CD14-positive monocyte (primary cell): ENCODE results near the gene PPP1R1C. TPM values are rescaled to one million over a fixed set of nuclear protein-coding genes. Genes with fewer than 3 reads are reported as not detected.

Experiments
- DNase-seq, 3 donors: peaks; one replicate each; pipeline ENCODE4 v3.0.0-alpha.2; 2011 to 2022
- H2AFZ ChIP-seq: 2 replicates; pipeline ENCODE4 v1.6.0; 2012; ENCODE audit warnings: mild to moderate bottlenecking, low read depth, low read length, inconsistent platforms; ENCODE audit not compliant: insufficient read depth, poor library complexity, severe bottlenecking
- H3K27ac ChIP-seq, 2 donors: 1 replicate in 1 of 2; 2 replicates in 1 of 2; pipeline ENCODE4 v1.5.1; 2012 to 2013; ENCODE audit warnings: low read length in 2 of 2, control low read depth in 1 of 2, inconsistent platforms in 1 of 2, low read depth in 1 of 2, mild to moderate bottlenecking in 1 of 2
- H3K27me3 ChIP-seq, 2 donors: one replicate each; pipeline versions ENCODE4 v1.6.0 to v1.6.1; 2011 to 2013; ENCODE audit warnings: low read length in 2 of 2; ENCODE audit not compliant: control insufficient read depth in 2 of 2, insufficient read depth in 2 of 2
- H3K36me3 ChIP-seq, 2 donors: replicated peaks in 1 of 2; 1 replicate in 1 of 2; 2 replicates in 1 of 2; pipeline versions ENCODE4 v1.5.1 to v1.6.1; 2012 to 2013; ENCODE audit warnings: low read length in 2 of 2, control low read depth in 1 of 2, inconsistent platforms in 1 of 2, mild to moderate bottlenecking in 1 of 2; ENCODE audit not compliant: insufficient read depth in 2 of 2, control insufficient read depth in 1 of 2
- H3K4me1 ChIP-seq, 2 donors: 1 replicate in 1 of 2; 2 replicates in 1 of 2; pipeline versions ENCODE4 v1.5.1 to v1.6.1; 2012 to 2013; ENCODE audit warnings: low read length in 2 of 2, control low read depth in 1 of 2, inconsistent platforms in 1 of 2, mild to moderate bottlenecking in 1 of 2, moderate library complexity in 1 of 2; ENCODE audit not compliant: insufficient read depth in 2 of 2, control insufficient read depth in 1 of 2
- H3K4me2 ChIP-seq: replicated peaks from 2 replicates; pipeline ENCODE3; 2012; ENCODE audit warnings: low read length, moderate library complexity, mild to moderate bottlenecking; ENCODE audit not compliant: poor library complexity, severe bottlenecking; ENCODE audit errors: extremely low read depth
- H3K4me3 ChIP-seq, 3 experiments: fragments of 200-600 bp in 1 of 3; sonication (generic) in 1 of 3; replicated peaks in 1 of 3; 1 replicate in 2 of 3; 2 replicates in 1 of 3; pipeline ENCODE4 v1.5.1; 2011 to 2013; ENCODE audit warnings: low read length in 3 of 3, mild to moderate bottlenecking in 3 of 3, control low read depth in 2 of 3, low read depth in 2 of 3, inconsistent platforms in 1 of 3, moderate library complexity in 1 of 3
- H3K79me2 ChIP-seq: 2 replicates; pipeline ENCODE4 v1.6.0; 2012; ENCODE audit warnings: mild to moderate bottlenecking, control low read depth, inconsistent platforms, low read length, moderate library complexity; ENCODE audit not compliant: insufficient read depth
- H3K9ac ChIP-seq: 2 replicates; pipeline ENCODE4 v1.6.0; 2017; ENCODE audit warnings: low read length, mild to moderate bottlenecking; ENCODE audit not compliant: insufficient read depth, poor library complexity, severe bottlenecking
- H3K9me3 ChIP-seq, 2 donors: replicated peaks in 1 of 2; 1 replicate in 1 of 2; 2 replicates in 1 of 2; pipeline versions ENCODE4 v1.5.1 to v1.6.1; 2012 to 2013; ENCODE audit warnings: low read length in 2 of 2, control low read depth in 1 of 2; ENCODE audit not compliant: control insufficient read depth in 1 of 2, insufficient read depth in 1 of 2
- H4K20me1 ChIP-seq: 2 replicates; pipeline ENCODE4 v1.6.0; 2012; ENCODE audit warnings: mild to moderate bottlenecking, low read length, control low read depth, moderate library complexity; ENCODE audit not compliant: insufficient read depth
- H3K27ac Mint-ChIP-seq, 7 donors: one replicate each; pipeline ENCODE4 v1.8.0; 2020; ENCODE audit warnings: mild to moderate bottlenecking in 7 of 7, mixed read lengths in 7 of 7, moderate library complexity in 6 of 7, inconsistent platforms in 2 of 7
- H3K27me3 Mint-ChIP-seq, 3 donors: one replicate each; pipeline ENCODE4 v1.8.0; 2021 to 2022; ENCODE audit warnings: low read depth in 3 of 3, mild to moderate bottlenecking in 3 of 3, mixed read lengths in 3 of 3, moderate library complexity in 3 of 3, inconsistent platforms in 1 of 3
- H3K36me3 Mint-ChIP-seq, 2 donors: one replicate each; pipeline ENCODE4 v1.8.0; 2020; ENCODE audit warnings: mixed read lengths in 2 of 2, inconsistent platforms in 1 of 2, mild to moderate bottlenecking in 1 of 2
- H3K4me1 Mint-ChIP-seq: one replicate; pipeline ENCODE4 v1.8.0; 2020; ENCODE audit warnings: mild to moderate bottlenecking, mixed read lengths
- H3K4me3 Mint-ChIP-seq, 2 donors: one replicate each; pipeline ENCODE4 v1.8.0; 2020; ENCODE audit warnings: mild to moderate bottlenecking in 2 of 2, mixed read lengths in 2 of 2, moderate library complexity in 1 of 2
- H3K9me3 Mint-ChIP-seq, 7 donors: one replicate each; pipeline ENCODE4 v1.8.0; 2020 to 2022; ENCODE audit warnings: mixed read lengths in 7 of 7, mild to moderate bottlenecking in 6 of 7, moderate library complexity in 6 of 7, inconsistent platforms in 2 of 7
- CTCF ChIP-seq: fragments of 200-600 bp; IDR thresholded peaks from one replicate; pipeline ENCODE4 v1.8.0; 2022; ENCODE audit warnings: antibody characterized with exemption, mild to moderate bottlenecking
- WGBS: methylation state at CpG from one replicate; pipeline ENCODE4 v1.1.5; 2013; ENCODE audit warnings: missing lambda C conversion rate; ENCODE audit not compliant: insufficient coverage; 5-methylcytosine and 5-hydroxymethylcytosine counted together
- intact Hi-C, 2 donors: fragments of 100-400 bp; cut with micrococcal nuclease; formaldehyde crosslinking; loops; one replicate each; pipeline versions ENCODE4 v1.15.0 to v1.15.1; 2023
- polyA plus RNA-seq, 3 donors: library from polyadenylated mRNA; depleted of rRNA in 1 of 3; unstranded in 2 of 3; stranded (reverse) in 1 of 3; fragments of 300-500 nt in 2 of 3; fragments of >200 nt in 1 of 3; fragmentation: Illumina TruSeq in 2 of 3; gene quantifications; 1 replicate in 2 of 3; 2 replicates in 1 of 3; pipeline ENCODE4 v1.2.3, GENCODE V29; 2012 to 2021

The PPP1R1C gene
- polyA plus RNA-seq, 3 donors, result not detected

DNA sequence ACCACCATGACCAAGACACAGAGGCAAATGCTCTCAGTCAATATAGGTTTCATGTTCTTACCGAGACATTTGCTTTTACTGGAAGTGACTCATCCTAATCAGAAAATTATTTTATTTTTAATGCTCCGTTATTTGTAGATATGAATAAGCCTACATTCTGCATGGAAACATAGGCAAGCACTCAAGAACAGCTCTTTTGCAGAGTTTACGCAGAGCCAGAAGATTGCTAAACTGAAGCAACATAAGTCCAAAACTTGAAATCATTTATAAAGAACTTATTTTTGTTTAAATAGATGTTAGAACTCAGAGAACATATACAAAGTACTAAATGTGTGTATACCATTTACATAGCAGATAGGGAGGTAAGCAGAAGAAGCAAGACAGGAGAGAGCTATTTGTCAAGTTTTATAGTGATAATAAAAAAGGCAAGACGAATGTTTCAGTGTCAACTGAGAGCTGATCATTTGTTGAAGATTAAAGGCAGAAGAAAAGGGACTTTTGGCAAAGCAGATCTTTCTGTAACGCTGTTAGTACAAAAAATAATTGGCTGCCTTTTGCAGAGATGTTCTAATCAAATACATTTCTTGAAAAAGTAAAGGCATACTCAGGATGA is 12.4 kb upstream of the PPP1R1C start:
- H3K27me3 Mint-ChIP-seq, result peaks cover 0 to 3% (median 0%) of the 10 kb centered on the region in 3 donors
- Histone ChIP-seq H3K79me2 (no peaks in the 10 kb centered on the region), H3K9me3 (no peaks in the 10 kb centered on the region), H3K36me3 (no peaks in the 10 kb centered on the region), H3K27ac (no peak overlapping the region), H3K4me2 (no peak overlapping the region), H3K4me3 (no peak overlapping the region), H3K27me3 (no peaks in the 10 kb centered on the region), H2AFZ (no peak overlapping the region), H3K4me1 (no peaks in the 10 kb centered on the region), H4K20me1 (no peaks in the 10 kb centered on the region), H3K9ac (no peak overlapping the region)
- intact Hi-C loops, result no loop called here
- H3K4me1 Mint-ChIP-seq, result no peaks in the 10 kb centered on the region
- H3K27ac Mint-ChIP-seq, result no peak overlapping the region
- peaks cover 0 to 7% (median 2%) of the 10 kb centered on the region in 7 donors for H3K9me3 Mint-ChIP-seq
- H3K36me3 Mint-ChIP-seq, result no peaks in the 10 kb centered on the region
- WGBS, result 88% methylated on average over 1 of the region's 5 CpGs
- no peak overlapping the region for H3K4me3 Mint-ChIP-seq
- no peak for DNase-seq
- TF ChIP-seq CTCF, result no peak

DNA sequence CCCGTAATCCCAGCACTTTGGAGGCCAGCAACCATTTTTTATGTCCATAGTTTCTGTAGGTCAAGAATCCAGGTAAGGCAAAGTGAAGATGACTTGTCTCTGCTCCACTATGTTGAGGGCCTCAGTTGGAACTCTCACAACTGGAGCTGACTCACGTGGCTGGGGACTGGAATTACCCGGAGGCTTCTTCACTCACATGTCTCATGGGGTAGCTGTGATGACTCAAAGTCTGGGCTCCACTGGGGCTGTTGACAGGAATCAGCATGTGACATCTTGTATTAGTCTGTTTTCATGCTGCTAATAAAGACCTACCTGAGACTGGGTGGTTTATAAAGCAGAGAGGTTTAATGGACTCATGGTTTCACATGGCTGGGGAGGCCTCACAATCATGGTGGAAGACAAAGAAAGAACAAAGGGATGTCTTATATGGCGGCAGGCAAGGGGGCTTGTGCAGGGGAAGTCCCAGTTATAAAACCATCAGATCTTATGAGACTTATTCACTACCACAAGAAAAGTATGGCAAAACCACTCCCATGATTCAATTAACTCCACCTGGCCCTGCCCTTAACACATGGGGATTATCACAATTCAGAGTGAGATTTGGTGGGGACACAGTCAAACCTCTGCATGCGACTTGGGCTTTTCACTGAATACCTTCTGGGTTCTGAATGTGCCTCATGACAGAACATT is 7.8 kb upstream of the PPP1R1C start:
- H3K4me2 ChIP-seq, result no peak overlapping the region
- H3K27me3 Mint-ChIP-seq, result no peaks in the 10 kb centered on the region

More for the DNA sequence above, 7.8 kb upstream of the PPP1R1C start:
- H3K79me2 ChIP-seq, result no peaks in the 10 kb centered on the region
- H3K27me3 ChIP-seq, result no peaks in the 10 kb centered on the region
- no peaks in the 10 kb centered on the region for H3K4me1 ChIP-seq
- intact Hi-C loops, result no loop called here
- H3K9me3 ChIP-seq, result no peaks in the 10 kb centered on the region
- no peak overlapping the region for H3K27ac ChIP-seq
- no peaks in the 10 kb centered on the region for H3K36me3 ChIP-seq
- H3K4me3 ChIP-seq, result no peak overlapping the region
- DNase-seq, result peak in 1 of 3 donors; percentile 34
- Mint-ChIP-seq H3K36me3 (no peaks in the 10 kb centered on the region), H3K27ac (no peak overlapping the region), H3K4me1 (no peaks in the 10 kb centered on the region), H3K4me3 (no peak overlapping the region), H3K9me3 (peaks cover 0 to 6% (median 0%) of the 10 kb centered on the region in 7 donors)
- WGBS, result 94% methylated on average over 2 of the region's 5 CpGs
- H2AFZ ChIP-seq, result no peak overlapping the region
- no peak for TF ChIP-seq CTCF
- no peak overlapping the region for H3K9ac ChIP-seq
- no peaks in the 10 kb centered on the region for H4K20me1 ChIP-seq
